ENCODE data around the gene SLC9A8.

GRCh38 chr20:49908258-49908565, 95.6 kb downstream of the SLC9A8 start:
- TF ChIP-seq CTCF (conservative IDR thresholded peaks at IDR 0.05) = no peak
- TF ChIP-seq ZFX (IDR thresholded peaks at IDR 0.05) = no peak
